Left ventricle myocardium superior (tissue), 1 donor: ENCODE measurements around the gene ASF1B. TPM values are rescaled to one million over a fixed set of nuclear protein-coding genes. Genes with fewer than 3 reads are reported as not detected.

Experiments
- ATAC-seq: fragments of 200-7000 bp; cut with Tn5 transposase; one replicate; pipeline ENCODE4 v1.9.1; 2020; ENCODE audit warnings: mild to moderate bottlenecking, moderate library complexity
- DNase-seq: peaks from one replicate; pipeline ENCODE4 v3.0.0-alpha.2; 2020
- intact Hi-C: fragments of 100-400 bp; cut with micrococcal nuclease; formaldehyde crosslinking; loops from one replicate; pipeline ENCODE4 v1.11.0; 2022
- total RNA-seq: library from RNA; stranded (reverse); fragmentation: NEBNext Ultra II Directional; extraction: Animal tissue kit (Norgen Biotek cat#: 25700); gene quantifications from one replicate; pipeline ENCODE4 v1.2.1, GENCODE V29; 2021
- donor health status: DM: no; HTN: yes; CAD: no; lungs with severe emphysema.

The ASF1B gene
- total RNA-seq, 1 donor from 2014 or later = 1.6 TPM

DNA sequence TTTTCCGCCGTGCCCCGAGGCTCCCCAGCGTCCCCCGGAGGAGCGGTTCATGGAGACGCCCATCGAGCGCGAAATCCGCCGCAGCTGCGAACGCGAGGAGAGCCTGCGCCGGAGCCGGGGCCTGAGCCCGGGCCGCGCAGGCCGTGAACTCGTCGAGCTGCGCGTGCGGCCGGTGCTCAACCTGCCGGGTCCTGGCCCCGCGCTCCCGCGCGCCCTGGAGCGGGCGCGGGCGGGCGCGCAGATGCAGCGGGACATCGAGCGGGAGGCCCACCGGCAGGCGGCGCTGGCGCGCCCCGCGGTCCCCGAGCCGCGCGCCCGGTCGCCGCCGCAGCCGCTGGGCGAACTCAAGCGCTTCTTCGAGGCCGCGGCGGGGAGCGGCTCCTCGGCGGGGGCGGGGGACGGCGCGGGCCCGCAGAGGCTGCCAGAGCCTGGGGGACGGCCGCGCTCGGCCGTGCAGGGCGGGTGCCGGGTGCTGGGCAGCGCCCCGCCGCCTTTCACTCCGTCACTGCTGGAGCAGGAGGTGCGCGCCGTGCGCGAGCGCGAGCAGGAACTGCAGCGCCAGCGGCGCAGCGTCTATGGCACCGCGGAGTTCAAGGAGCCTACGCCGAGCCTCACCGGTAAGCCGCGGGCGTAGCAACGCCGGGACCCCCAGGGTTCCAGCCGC lies 63.0 kb downstream of the ASF1B start:
- intact Hi-C loops = loop anchor here (5.0 kb wide), 1 partner anchor 191 kb away; no protein-coding TSS in a partner anchor
- DNase-seq (peak; percentile 90), ATAC-seq (peak; percentile 46)

DNA sequence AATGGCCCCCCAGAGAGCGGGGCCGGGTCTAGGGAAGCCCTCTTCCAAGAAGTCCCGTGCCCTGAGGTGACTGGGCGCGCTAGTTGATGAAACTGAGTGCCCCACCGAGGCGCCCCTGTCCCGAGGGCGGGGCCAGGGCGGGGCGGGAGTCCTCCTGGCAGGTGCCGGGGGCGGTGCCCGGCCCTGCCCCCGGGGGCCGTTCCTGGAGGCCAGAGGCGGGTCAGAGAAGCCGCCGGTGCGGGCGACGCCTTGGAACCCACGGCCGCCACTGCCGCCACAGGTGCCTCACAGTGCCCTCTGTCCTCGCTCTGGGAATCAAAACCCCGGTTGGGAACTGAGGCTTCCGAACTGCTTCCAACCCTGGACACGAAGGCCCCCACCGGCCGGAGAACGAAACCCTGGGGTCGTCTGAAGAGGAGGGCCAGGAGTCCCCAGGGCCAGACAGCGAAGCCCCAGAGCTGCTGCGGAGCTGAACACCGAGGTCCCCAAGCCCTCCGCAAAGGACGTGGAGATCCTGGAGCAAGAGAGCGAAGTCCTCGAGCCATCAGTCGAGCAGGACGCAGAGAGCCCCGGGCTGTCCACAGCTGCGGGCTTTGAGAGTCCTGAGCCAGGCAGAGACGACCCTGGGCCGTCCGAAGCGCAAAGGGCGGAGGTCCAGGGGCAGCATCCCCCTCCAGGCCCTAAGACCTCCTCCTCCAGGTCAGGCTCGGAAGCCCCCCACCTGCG lies 63.7 kb downstream of the ASF1B start, which contains the start of gene MISP3:
MISP3 (plus strand) TSS at position 252 of the 726 bp plus-strand sequence. CDS start 524 bp downstream, outside the sequence.
- ATAC-seq (peak; percentile 65), DNase-seq (peak; percentile 81)
- intact Hi-C loops = loop anchor here (5.0 kb wide), 1 partner anchor 190 kb away; no protein-coding TSS in a partner anchor

DNA sequence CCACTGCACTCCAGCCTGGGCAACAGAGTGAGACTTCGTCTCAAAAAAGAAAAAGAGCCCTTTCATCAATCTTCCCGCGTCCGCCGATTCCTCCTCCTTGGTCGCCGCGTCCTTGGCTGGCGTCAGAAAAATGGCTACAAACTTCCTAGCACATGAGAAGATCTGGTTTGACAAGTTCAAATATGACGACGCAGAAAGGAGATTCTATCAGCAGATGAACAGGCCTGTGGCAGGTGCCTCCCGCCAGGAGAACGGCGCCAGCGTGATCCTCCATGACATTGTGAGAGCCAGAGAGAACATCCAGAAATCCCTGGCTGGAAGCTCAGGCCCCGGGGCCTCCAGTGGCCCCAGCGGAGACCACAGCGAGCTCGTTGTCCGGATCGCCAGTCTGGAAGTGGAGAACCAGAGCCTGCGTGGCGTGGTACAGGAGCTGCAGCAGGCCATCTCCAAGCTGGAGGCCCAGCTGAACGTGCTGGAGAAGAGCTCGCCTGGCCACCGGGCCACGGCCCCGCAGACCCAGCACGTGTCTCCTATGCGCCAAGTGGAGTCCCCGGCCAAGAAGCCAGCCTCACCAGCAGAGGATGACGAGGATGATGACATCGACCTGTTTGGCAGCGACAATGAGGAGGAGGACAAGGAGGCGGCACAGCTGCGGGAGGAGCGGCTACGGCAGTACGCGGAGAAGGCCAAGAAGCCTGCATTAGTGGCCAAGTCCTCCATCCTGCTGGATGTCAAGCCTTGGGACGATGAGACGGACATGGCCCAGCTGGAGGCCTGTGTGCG lies 65.9 kb downstream of the ASF1B start:
- intact Hi-C loops = loop anchor here (5.0 kb wide), 1 partner anchor 188 kb away; no protein-coding TSS in a partner anchor
- ATAC-seq (no peak), DNase-seq (peak; percentile 70)

Other genes starting within 250 kb of the ASF1B start
- gene BRME1, start 230.5 kb downstream of the ASF1B start, total RNA-seq = 0.72 TPM
- gene CC2D1A, start 230.4 kb downstream of the ASF1B start, total RNA-seq = 19.6 TPM
- gene PODNL1, start 198.2 kb downstream of the ASF1B start, total RNA-seq = 2.0 TPM
- 18.2 TPM for gene DCAF15, start 184.1 kb downstream of the ASF1B start, total RNA-seq
- 15.7 TPM for gene RFX1, start 130.3 kb downstream of the ASF1B start, total RNA-seq
- gene RLN3, start 108.4 kb downstream of the ASF1B start, total RNA-seq = not detected
- 5.4 TPM for gene IL27RA, start 104.8 kb downstream of the ASF1B start, total RNA-seq
- not detected for gene PALM3, start 74.5 kb downstream of the ASF1B start, total RNA-seq
- 6.8 TPM for gene MISP3, start 63.8 kb downstream of the ASF1B start, total RNA-seq
- not detected for gene C19orf67, start 50.8 kb downstream of the ASF1B start, total RNA-seq
- 58.0 TPM for gene SAMD1, start 45.8 kb downstream of the ASF1B start, total RNA-seq
- gene PRKACA, start 18.8 kb downstream of the ASF1B start, total RNA-seq = 514 TPM
- gene ADGRL1, start 69.6 kb upstream of the ASF1B start, total RNA-seq = 24.0 TPM
- gene ADGRE5, start 244.9 kb upstream of the ASF1B start, total RNA-seq = 39.5 TPM